ENCODE measurements around the gene CFAP251. TPM values are rescaled to one million over a fixed set of nuclear protein-coding genes. Genes with fewer than 3 reads are reported as not detected.
A peak's percentile ranks its signal among the peaks of the same experiment; 100 is the strongest.

CFAP251 gene
- total and polyA plus RNA-seq, 5 donors, result 0.54 to 0.91 (median 0.66) TPM

- DNase-seq (no peak), ATAC-seq (no peak)
- intact Hi-C loops (cut with DNase I), result no loop called here
- no peak overlapping the region for H3K27ac ChIP-seq (ENCODE audit: low read length)
- no peak overlapping the region for H3K4me3 ChIP-seq (ENCODE audit: low read length)
- H3K9me3 ChIP-seq (ENCODE audit: control insufficient read depth, low read length), result no peaks in the 10 kb centered on the region
- H3K4me1 ChIP-seq (ENCODE audit: control insufficient read depth, insufficient read depth, low read length), result peaks cover 2% of the 10 kb centered on the region
- 85% methylated on average over 6 of the region's 6 CpGs for WGBS
- H3K27me3 ChIP-seq (ENCODE audit: control insufficient read depth, insufficient read depth), result no peaks in the 10 kb centered on the region
Measured at GRCh38 chr12:122012184-122012583, 93.8 kb downstream of the CFAP251 start.

GRCh38 chr12:122013136-122013535 is 94.7 kb downstream of the CFAP251 start:
- 89% methylated on average over 4 of the region's 4 CpGs for WGBS
- DNase-seq (no peak), ATAC-seq (no peak)
- Histone ChIP-seq H3K9me3 (ENCODE audit: control insufficient read depth, low read length) (peaks cover 2% of the 10 kb centered on the region), H3K27ac (ENCODE audit: low read length) (no peak overlapping the region), H3K4me3 (ENCODE audit: low read length) (no peak overlapping the region), H3K4me1 (ENCODE audit: control insufficient read depth, insufficient read depth, low read length) (peaks cover 2% of the 10 kb centered on the region), H3K27me3 (ENCODE audit: control insufficient read depth, insufficient read depth) (no peaks in the 10 kb centered on the region)
- intact Hi-C loops (cut with DNase I), result no loop called here

DNA sequence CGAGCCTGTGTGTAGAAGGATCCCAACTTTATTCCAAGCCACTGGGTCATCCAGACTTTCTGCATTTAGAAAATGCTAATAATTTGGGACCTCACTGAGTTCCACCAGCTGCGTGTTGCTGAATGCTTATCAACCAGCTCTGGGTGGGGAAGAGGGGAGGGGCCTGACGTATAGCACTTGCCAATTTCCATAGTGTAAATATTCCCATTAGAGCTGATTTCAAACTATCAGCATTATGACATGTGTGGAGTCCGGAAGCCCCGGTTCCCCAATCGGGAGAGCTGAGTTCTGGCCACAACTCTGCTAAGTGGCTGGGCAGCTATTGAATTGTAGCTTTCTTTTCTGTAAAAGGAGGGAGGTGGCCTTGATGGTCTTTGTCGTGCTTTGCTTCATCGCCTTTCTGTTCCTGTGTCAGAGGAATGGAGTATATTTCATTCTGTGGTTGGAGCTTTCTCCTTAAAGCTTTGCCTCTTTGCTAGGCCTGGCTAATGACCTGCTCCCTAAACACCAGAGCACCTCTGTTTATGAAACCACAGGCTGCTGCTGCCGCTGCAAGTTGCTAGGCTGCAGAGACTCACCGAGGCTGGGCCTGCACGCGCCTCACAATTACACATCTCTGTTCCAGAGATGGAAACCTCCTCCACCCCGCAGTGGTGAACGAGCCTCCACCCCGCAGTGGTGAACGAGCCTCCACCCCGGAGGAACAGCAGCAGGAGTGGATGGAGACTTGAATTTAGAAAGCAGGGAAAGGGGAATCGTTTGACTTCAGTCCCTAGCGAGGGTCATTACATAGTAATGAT is 95.6 kb downstream of the CFAP251 start:
- ATAC-seq (no peak), DNase-seq (no peak)
- Histone ChIP-seq H3K4me1 (ENCODE audit: control insufficient read depth, insufficient read depth, low read length) (peaks cover 2% of the 10 kb centered on the region), H3K4me3 (ENCODE audit: low read length) (no peak overlapping the region), H3K27me3 (ENCODE audit: control insufficient read depth, insufficient read depth) (no peaks in the 10 kb centered on the region), H3K27ac (ENCODE audit: low read length) (no peak overlapping the region), H3K9me3 (ENCODE audit: control insufficient read depth, low read length) (peaks cover 2% of the 10 kb centered on the region)
- intact Hi-C loops (cut with DNase I), result no loop called here
- WGBS, result 78% methylated on average over 19 of the region's 19 CpGs

- 94% methylated on average over 5 of the region's 5 CpGs for WGBS
- DNase-seq (no peak), ATAC-seq (no peak)
- intact Hi-C loops (cut with DNase I), result no loop called here
- no peaks in the 10 kb centered on the region for H3K4me1 ChIP-seq (ENCODE audit: control insufficient read depth, insufficient read depth, low read length)
- H3K4me3 ChIP-seq (ENCODE audit: low read length), result no peak overlapping the region
- H3K27me3 ChIP-seq (ENCODE audit: control insufficient read depth, insufficient read depth), result no peaks in the 10 kb centered on the region
- H3K9me3 ChIP-seq (ENCODE audit: control insufficient read depth, low read length), result peaks cover 2% of the 10 kb centered on the region
- H3K27ac ChIP-seq (ENCODE audit: low read length), result no peak overlapping the region
Measured at GRCh38 chr12:122014781-122015180, 96.4 kb downstream of the CFAP251 start.

GRCh38 chr12:122018457-122018856 is 100.1 kb downstream of the CFAP251 start:
- Histone ChIP-seq H3K9me3 (ENCODE audit: control insufficient read depth, low read length) (peaks cover 2% of the 10 kb centered on the region), H3K4me3 (ENCODE audit: low read length) (no peak overlapping the region), H3K4me1 (ENCODE audit: control insufficient read depth, insufficient read depth, low read length) (peaks cover 2% of the 10 kb centered on the region), H3K27me3 (ENCODE audit: control insufficient read depth, insufficient read depth) (no peaks in the 10 kb centered on the region), H3K27ac (ENCODE audit: low read length) (no peak overlapping the region)
- DNase-seq (no peak), ATAC-seq (no peak)
- intact Hi-C loops (cut with DNase I), result no loop called here

- no peak for DNase-seq
- no peak overlapping the region for H3K27ac ChIP-seq (ENCODE audit: low read length)
- H3K9me3 ChIP-seq (ENCODE audit: control insufficient read depth, low read length), result peaks cover 2% of the 10 kb centered on the region
- H3K4me1 ChIP-seq (ENCODE audit: control insufficient read depth, insufficient read depth, low read length), result peaks cover 2% of the 10 kb centered on the region
- no peaks in the 10 kb centered on the region for H3K27me3 ChIP-seq (ENCODE audit: control insufficient read depth, insufficient read depth)
- no peak overlapping the region for H3K4me3 ChIP-seq (ENCODE audit: low read length)
- no peak for ATAC-seq
- intact Hi-C loops (cut with DNase I), result no loop called here
- WGBS, result 91% methylated on average over 4 of the region's 4 CpGs
Measured at GRCh38 chr12:122018937-122019336, 100.5 kb downstream of the CFAP251 start.

DNA sequence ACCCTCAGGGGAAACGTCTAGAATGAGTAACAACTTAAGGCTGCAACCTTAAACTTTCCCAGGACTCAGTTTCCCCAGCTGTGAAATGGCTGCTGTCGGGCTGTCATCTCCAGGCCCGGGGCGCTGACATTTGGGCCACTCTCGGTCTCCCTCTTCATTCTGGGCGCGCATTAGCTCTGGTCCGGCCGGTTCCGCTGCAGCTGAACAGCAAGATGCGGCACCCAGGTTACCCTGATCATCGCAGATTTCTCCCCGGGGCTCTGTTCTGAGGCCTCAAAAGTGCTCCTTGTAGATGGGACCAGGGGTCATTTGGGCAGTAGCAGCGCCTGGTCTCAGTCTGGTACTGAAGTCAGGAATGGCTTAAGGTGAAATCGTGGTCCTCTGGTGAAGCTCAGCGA is 102.4 kb downstream of the CFAP251 start:
- Histone ChIP-seq H3K27ac (ENCODE audit: low read length) (peak overlapping the region; percentile 73), H3K4me1 (ENCODE audit: control insufficient read depth, insufficient read depth, low read length) (peaks cover 5% of the 10 kb centered on the region), H3K27me3 (ENCODE audit: control insufficient read depth, insufficient read depth) (no peaks in the 10 kb centered on the region), H3K4me3 (ENCODE audit: low read length) (no peak overlapping the region), H3K9me3 (ENCODE audit: control insufficient read depth, low read length) (peaks cover 2% of the 10 kb centered on the region)
- WGBS, result 64% methylated on average over 16 of the region's 16 CpGs
- DNase-seq (no peak), ATAC-seq (no peak)
- intact Hi-C loops (cut with DNase I), result no loop called here

DNA sequence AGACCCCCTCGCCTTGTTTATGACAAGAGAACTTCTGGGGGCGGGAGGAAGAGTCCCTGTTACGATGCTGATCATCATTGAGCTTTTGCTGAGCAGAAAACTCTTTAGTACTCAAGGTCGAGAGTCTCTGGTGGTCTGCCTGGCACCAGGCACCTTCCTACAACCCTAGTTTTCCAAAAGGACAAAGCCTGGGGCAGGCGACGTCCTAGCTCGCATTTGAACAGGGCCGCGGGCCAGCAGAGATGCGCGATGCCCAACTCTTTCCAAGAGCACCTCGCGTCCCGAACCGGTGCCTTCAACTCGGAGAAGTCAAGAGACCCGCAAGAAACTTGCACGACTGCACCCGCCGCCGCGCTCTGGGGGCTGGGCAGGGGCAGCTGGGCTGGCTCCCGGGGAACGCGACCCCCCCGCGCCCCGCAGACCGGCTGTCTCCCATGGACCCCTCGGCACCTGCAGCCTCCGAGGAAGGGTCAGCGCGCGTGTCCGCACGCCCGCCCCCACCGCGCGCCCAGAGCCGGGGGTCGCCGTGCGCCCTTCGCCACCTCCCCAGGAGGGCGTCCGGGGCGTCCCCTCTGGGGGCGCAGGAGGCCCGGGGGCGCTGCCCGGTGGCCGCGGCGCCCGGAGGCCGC is 102.9 kb downstream of the CFAP251 start:
- no peak for ATAC-seq
- H3K27me3 ChIP-seq (ENCODE audit: control insufficient read depth, insufficient read depth), result no peaks in the 10 kb centered on the region
- peak overlapping the region; percentile 73 for H3K27ac ChIP-seq (ENCODE audit: low read length)
- H3K4me3 ChIP-seq (ENCODE audit: low read length), result peak overlapping the region; percentile 90
- peak; percentile 42 to 75 (median 74) for DNase-seq
- peaks cover 2% of the 10 kb centered on the region for H3K9me3 ChIP-seq (ENCODE audit: control insufficient read depth, low read length)
- peaks cover 5% of the 10 kb centered on the region for H3K4me1 ChIP-seq (ENCODE audit: control insufficient read depth, insufficient read depth, low read length)
- 1% methylated on average over 57 of the region's 57 CpGs for WGBS
- intact Hi-C loops (cut with DNase I), result no loop called here

GRCh38 chr12:122021822-122022392 is 103.5 kb downstream of the CFAP251 start, which contains the start of gene BCL7A:
Gene BCL7A, plus strand, starts transcription at chr12:122021884. Its CDS starts 208 bp downstream, at chr12:122022092.
- Histone ChIP-seq H3K27ac (ENCODE audit: low read length) (peak within 1 kb of the TSS; percentile 86), H3K9me3 (ENCODE audit: control insufficient read depth, low read length) (peaks cover 2% of the 10 kb centered on the region), H3K4me3 (ENCODE audit: low read length) (peak within 1 kb of the TSS; percentile 90), H3K27me3 (ENCODE audit: control insufficient read depth, insufficient read depth) (no peaks in the 10 kb centered on the region), H3K4me1 (ENCODE audit: control insufficient read depth, insufficient read depth, low read length) (peaks cover 5% of the 10 kb centered on the region)
- ATAC-seq, result peak; percentile 74 to 76
- WGBS, result under 1% methylated on average over 83 of the region's 83 CpGs
- peak; percentile 65 to 92 (median 88) for DNase-seq
- intact Hi-C loops (cut with DNase I), result no loop called here

DNA sequence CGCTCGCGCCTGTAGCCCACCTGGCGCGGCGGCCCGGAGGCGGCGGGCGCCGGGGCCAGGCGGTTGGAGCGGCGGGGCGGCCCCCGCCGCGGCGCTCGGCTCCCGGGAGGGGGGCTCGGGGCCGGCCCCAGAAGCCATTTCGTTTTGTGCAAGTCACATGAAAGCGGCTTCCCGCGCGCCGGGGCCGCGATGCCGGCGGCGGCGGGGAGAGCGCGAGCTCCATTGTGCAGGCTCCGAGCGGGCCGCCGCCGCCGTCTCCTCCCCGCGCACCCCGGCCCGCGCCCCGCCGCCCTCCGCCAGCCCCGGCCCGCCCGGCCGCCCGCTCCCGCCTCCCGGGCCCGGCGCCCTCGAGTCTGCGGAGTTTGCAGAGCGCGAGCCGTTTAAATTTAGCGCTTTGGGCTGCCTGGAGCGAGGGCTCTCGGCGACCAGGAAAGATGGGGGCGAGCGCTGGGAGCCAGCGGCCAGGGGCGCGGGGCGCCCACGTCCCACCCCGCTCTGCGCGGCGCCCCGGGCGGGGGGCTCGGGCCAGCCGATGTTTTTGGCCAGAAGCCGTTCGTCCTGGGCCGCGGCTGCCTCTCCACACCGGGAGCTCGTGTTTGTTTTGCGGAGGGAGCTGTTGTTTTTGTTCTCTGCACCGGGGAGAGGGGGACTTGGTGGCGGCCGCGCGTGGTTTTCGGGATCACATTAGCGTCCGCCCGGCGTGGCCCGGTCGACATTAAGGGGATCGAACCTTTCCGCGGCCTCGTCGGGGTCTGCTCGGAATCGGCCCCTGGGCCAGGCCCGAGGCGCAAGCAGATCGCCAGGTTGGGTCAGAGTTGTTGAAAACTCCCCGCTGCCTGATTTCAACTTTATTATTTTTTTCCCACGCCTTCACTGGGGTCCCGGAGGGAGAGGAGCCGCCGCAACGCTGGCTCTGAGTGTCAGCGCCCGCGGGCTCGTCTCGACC is 104.3 kb downstream of the CFAP251 start:
- intact Hi-C loops (cut with DNase I), result no loop called here
- DNase-seq, result peak in 2 of 3 donors; percentile 72

More for the DNA sequence above, 104.3 kb downstream of the CFAP251 start:
- ATAC-seq, result peak; percentile 4 to 19
- Histone ChIP-seq H3K4me1 (ENCODE audit: control insufficient read depth, insufficient read depth, low read length) (peaks cover 5% of the 10 kb centered on the region), H3K27me3 (ENCODE audit: control insufficient read depth, insufficient read depth) (no peaks in the 10 kb centered on the region), H3K27ac (ENCODE audit: low read length) (peak overlapping the region; percentile 86), H3K4me3 (ENCODE audit: low read length) (peak overlapping the region; percentile 90), H3K9me3 (ENCODE audit: control insufficient read depth, low read length) (peaks cover 2% of the 10 kb centered on the region)
- under 1% methylated on average over 123 of the region's 124 CpGs for whole genome bisulfite sequencing
